HepG2 (cell line): Measurements from ENCODE around the gene TNFRSF6B. TPM values are rescaled to one million over a fixed set of nuclear protein-coding genes. Genes with fewer than 3 reads are reported as not detected.

Source experiments
- ATAC-seq: fragments of 200-7000 bp; cut with Tn5 transposase; 3 replicates; pipeline ENCODE4 v1.9.1; 2020; ENCODE audit warnings: mild to moderate bottlenecking, moderate library complexity
- BruUV-seq: library from RNA; stranded (reverse); fragments of 400-500 nt; replicated peaks from 2 replicates; lab custom pipeline; 2021; lab: Mats Ljungman, UMichigan
- CTCF ChIA-PET: fragments of 300-600 bp; formaldehyde crosslinking; extraction: SDS; loops from one replicate; lab custom pipeline; 2021; ENCODE audit warnings: low total read pairs, inconsistent platforms, low intra/inter-chr PET ratio; lab: Yijun Ruan, JAX
- POLR2A ChIA-PET: fragments of 350-600 bp; sonication (Branson Sonifier 250); formaldehyde crosslinking; loops from one replicate; lab custom pipeline; 2020; ENCODE audit warnings: antibody characterized with exemption, inconsistent platforms; lab: Yijun Ruan, JAX
- DNase-seq: peaks from one replicate; pipeline ENCODE4 v3.0.0-alpha.2; 2015; ENCODE audit warnings: low spot score
- FAIRE-seq: peaks from 3 replicates; lab custom pipeline; 2011; peaks lifted over from hg19 to GRCh38; lab: Jason Lieb, UNC
- H2AFZ ChIP-seq: one replicate; pipeline ENCODE4 v1.6.1; 2011; ENCODE audit warnings: low read length, inconsistent platforms
- H3K27ac ChIP-seq: fragments of 300-600 bp; 3 replicates; pipeline ENCODE4 v1.8.0; 2011; ENCODE audit warnings: mixed run types, mild to moderate bottlenecking, mixed read lengths, low read length, inconsistent platforms; ENCODE audit not compliant: insufficient read depth; ENCODE audit errors: extremely low read length
- H3K27me3 ChIP-seq, 2 experiments: fragments of 200-600 bp in 1 of 2; 2 replicates in 1 of 2; 3 replicates in 1 of 2; pipeline versions ENCODE4 v1.6.0 to v1.8.0; 2011; ENCODE audit warnings: low read length in 2 of 2, mild to moderate bottlenecking in 2 of 2, moderate library complexity in 2 of 2, inconsistent platforms in 1 of 2; ENCODE audit not compliant: insufficient read depth in 2 of 2, control insufficient read depth in 1 of 2
- H3K36me3 ChIP-seq, 2 experiments: fragments of 200-600 bp in 1 of 2; replicated peaks in 1 of 2; 2 replicates in 1 of 2; 3 replicates in 1 of 2; pipeline versions ENCODE4 v1.5.1 to v1.8.0; 2011; ENCODE audit warnings: low read length in 2 of 2, inconsistent platforms in 1 of 2; ENCODE audit not compliant: insufficient read depth in 2 of 2, control insufficient read depth in 1 of 2
- H3K4me1 ChIP-seq: 2 replicates; pipeline ENCODE4 v1.5.1; 2012; ENCODE audit warnings: low read length, inconsistent platforms; ENCODE audit not compliant: insufficient read depth
- H3K4me2 ChIP-seq: 2 replicates; pipeline ENCODE4 v1.6.0; 2011; ENCODE audit warnings: low read depth, low read length, inconsistent platforms
- H3K4me3 ChIP-seq, 3 experiments: fragments of 200-600 bp in 1 of 3; sonication (generic), shearing (Covaris generic) in 1 of 3; replicated peaks in 1 of 3; 2 replicates each; pipeline ENCODE4 v1.5.1; 2011 to 2016; ENCODE audit warnings: low read length in 3 of 3, inconsistent platforms in 2 of 3, low read depth in 2 of 3, mild to moderate bottlenecking in 2 of 3, control low read depth in 1 of 3, mixed read lengths in 1 of 3; ENCODE audit not compliant: insufficient read depth in 1 of 3
- H3K79me2 ChIP-seq: one replicate; pipeline ENCODE4 v1.6.1; 2011; ENCODE audit warnings: low read length, inconsistent platforms; ENCODE audit not compliant: insufficient read depth
- H3K9ac ChIP-seq: 2 replicates; pipeline ENCODE4 v1.6.0; 2011; ENCODE audit warnings: mild to moderate bottlenecking, low read depth, low read length, inconsistent platforms; ENCODE audit not compliant: insufficient read depth
- H3K9me3 ChIP-seq: 2 replicates; pipeline ENCODE4 v1.5.1; 2012; ENCODE audit warnings: mild to moderate bottlenecking, low read length
- H4K20me1 ChIP-seq: 2 replicates; pipeline ENCODE4 v1.6.0; 2011; ENCODE audit warnings: inconsistent platforms, mild to moderate bottlenecking, low read length, moderate library complexity; ENCODE audit not compliant: insufficient read depth
- AGO1 ChIP-seq: fragments of 200-400 bp; formaldehyde crosslinking; IDR thresholded peaks from 2 replicates; pipeline ENCODE4 v1.6.1; 2017; ENCODE audit warnings: mild to moderate bottlenecking, low read depth, low read length, moderate library complexity; ENCODE audit not compliant: poor library complexity, severe bottlenecking
- HCFC1 ChIP-seq: fragments of 150-350 bp; IDR thresholded peaks from 2 replicates; pipeline ENCODE4 v1.6.1; 2014; ENCODE audit warnings: low read depth, low read length
- HNRNPLL ChIP-seq: fragments of 200-400 bp; formaldehyde crosslinking; IDR thresholded peaks from 2 replicates; pipeline ENCODE4 v1.6.1; 2017; ENCODE audit warnings: mild to moderate bottlenecking, low read depth, low read length; ENCODE audit not compliant: poor library complexity, severe bottlenecking
- HNRNPUL1 ChIP-seq: fragments of 200-400 bp; formaldehyde crosslinking; IDR thresholded peaks from 2 replicates; pipeline ENCODE4 v1.6.1; 2017; ENCODE audit warnings: low read depth, mild to moderate bottlenecking, low read length, moderate library complexity
- IRF2 ChIP-seq: IDR thresholded peaks from 2 replicates; pipeline ENCODE4 v1.6.1; 2018; ENCODE audit warnings: missing genetic modification reagents, missing compliant biosample characterization
- KAT8 ChIP-seq: IDR thresholded peaks from 2 replicates; pipeline ENCODE4 v1.6.1; 2016; ENCODE audit warnings: missing genetic modification reagents, missing compliant biosample characterization
- MAFG ChIP-seq: sonication (generic); formaldehyde crosslinking; IDR thresholded peaks from 2 replicates; pipeline ENCODE4 v1.5.1; 2020; ENCODE audit warnings: mild to moderate bottlenecking, missing genetic modification reagents
- MAZ ChIP-seq, 2 experiments: sonication (generic) in 1 of 2; formaldehyde crosslinking in 1 of 2; IDR thresholded peaks; 2 replicates each; pipeline versions ENCODE4 v1.5.0 to v1.6.1; 2012 to 2020; ENCODE audit warnings: low read depth in 2 of 2, mild to moderate bottlenecking in 2 of 2, borderline replicate concordance in 1 of 2, improper control_type of control experiment in 1 of 2, low read length in 1 of 2, missing genetic modification reagents in 1 of 2, moderate library complexity in 1 of 2
- MEIS2 ChIP-seq: sonication (generic); formaldehyde crosslinking; IDR thresholded peaks from 2 replicates; pipeline ENCODE4 v1.9.0; 2021; ENCODE audit warnings: mild to moderate bottlenecking, missing genetic modification reagents
- RXRB ChIP-seq: IDR thresholded peaks from 2 replicates; pipeline ENCODE4 v1.6.1; 2016; ENCODE audit warnings: borderline replicate concordance, missing genetic modification reagents, missing compliant biosample characterization
- ZNF432 ChIP-seq: sonication (generic); formaldehyde crosslinking; IDR thresholded peaks from 2 replicates; pipeline ENCODE4 v1.5.0; 2020; ENCODE audit warnings: missing genetic modification reagents, mild to moderate bottlenecking, borderline replicate concordance
- ZNF879 ChIP-seq: sonication (generic); formaldehyde crosslinking; IDR thresholded peaks from 2 replicates; pipeline ENCODE4 v1.8.1; 2023; ENCODE audit warnings: missing genetic modification reagents
- ZNF883 ChIP-seq: sonication (generic); formaldehyde crosslinking; IDR thresholded peaks from 2 replicates; pipeline ENCODE4 v1.5.1; 2020; ENCODE audit warnings: mild to moderate bottlenecking, missing genetic modification reagents; ENCODE audit errors: not compliant biosample characterization
- WGBS: methylation state at CpG from one replicate; pipeline ENCODE4 v1.1.6; 2017; ENCODE audit warnings: low lambda C conversion rate; 5-methylcytosine and 5-hydroxymethylcytosine counted together
- in situ Hi-C: cut with HindIII; loops from 2 replicates; pipeline ENCODE4 v1.10.0; 2017; ENCODE audit warnings: low pct_unique_long_range_greater_than_20kb; ENCODE audit not compliant: extremely low pct_ligation_motif_present
- intact Hi-C: fragments of 100-400 bp; cut with micrococcal nuclease; formaldehyde crosslinking; loops from one replicate; pipeline ENCODE4 v1.10.0; 2022; ENCODE audit not compliant: unreplicated experiment
- polyA plus RNA-seq, 8 experiments: library from polyadenylated mRNA; depleted of rRNA in 3 of 8; stranded (reverse) in 7 of 8; unstranded in 1 of 8; fragments of >200 nt; fragmentation: Illumina TruSeq in 4 of 8; extraction: Trizol in 4 of 8; gene quantifications; 2 replicates each; pipeline versions ENCODE4 v1.2.1 to v1.2.3, GENCODE V29; 2011 to 2016; ENCODE audit warnings: low read depth in 4 of 8, missing spikeins in 1 of 8, mixed read lengths in 1 of 8; ENCODE audit not compliant: insufficient read depth in 1 of 8
- total RNA-seq, 5 experiments: library from RNA; depleted of rRNA; stranded (reverse); fragments of >200 nt; fragmentation: Illumina TruSeq; extraction: Trizol; gene quantifications; 2 replicates each; pipeline ENCODE4 v1.2.3, GENCODE V29; 2016; ENCODE audit warnings: low read depth in 1 of 5

TNFRSF6B gene
- total and polyA plus RNA-seq, 2 of the 13 experiments (the other 11 are each of a cell fraction or from before 2014, with no cell fraction given): 0.24 TPM; not detected in 1

- TF ChIP-seq ZNF879 (CRISPR knock-in tag) (no peak), KAT8 (CRISPR knock-in tag) (no peak), HNRNPUL1 (no peak), MAZ (IDR thresholded peaks at IDR 0.05; ENCODE audit: borderline replicate concordance, low read depth, low read length) (no peak), MAZ (CRISPR knock-in tag; IDR thresholded peaks at IDR 0.05; ENCODE audit: low read depth) (no peak), ZNF432 (no peak), RXRB (no peak), MAFG (no peak), AGO1 (peak; percentile 87), ZNF883 (CRISPR knock-in tag) (peak; percentile 55), IRF2 (no peak), MEIS2 (CRISPR knock-in tag) (no peak)
- TF ChIP-seq, all 625 proteins: peak for 5
Observed at GRCh38 chr20:63686492-63687321, 9.7 kb upstream of the TNFRSF6B start (continued).

- Histone ChIP-seq H3K4me3 (no peak overlapping the region), H2AFZ (no peak overlapping the region), H3K79me2 (no peaks in the 10 kb centered on the region), H3K4me1 (peaks cover 8% of the 10 kb centered on the region), H4K20me1 (no peaks in the 10 kb centered on the region; the same call in 1 of the 2 replicates), H3K9me3 (no peaks in the 10 kb centered on the region), H3K4me2 (no peak overlapping the region), H3K27ac (no peak overlapping the region), H3K9ac (no peak overlapping the region), H3K27me3 (no peaks in the 10 kb centered on the region), H3K36me3 (no peaks in the 10 kb centered on the region)
- no TSS peak for BruUV-seq
- DNase-seq (no peak), FAIRE-seq (no peak), ATAC-seq (no peak)
- intact Hi-C loops (no loop called here), in situ Hi-C loops (no loop called here)
- 92% methylated on average over 25 of the region's 29 CpGs for WGBS
- ChIA-PET POLR2A (interaction anchor here (1.3 kb wide), 1 partner anchor 29 kb away, joined by 5 read pairs; the partner anchor contains the start of gene RTEL1), CTCF (no interaction called here)
- peak; percentile 89 for TF ChIP-seq AGO1
- no peak for TF ChIP-seq HCFC1
- TF ChIP-seq HNRNPLL: peak; percentile 6
Observed at GRCh38 chr20:63687419-63688178, 8.9 kb upstream of the TNFRSF6B start.
